HUDEP-2 (cell line): ENCODE measurements around the gene ST3GAL3.

Experiments
- DNase-seq, 76 experiments: peaks; one replicate each; lab custom pipeline; 2025; ENCODE audit not compliant: unreplicated experiment in 76 of 76; lab: John Stamatoyannopoulos, UW

ST3GAL3 gene

DNA sequence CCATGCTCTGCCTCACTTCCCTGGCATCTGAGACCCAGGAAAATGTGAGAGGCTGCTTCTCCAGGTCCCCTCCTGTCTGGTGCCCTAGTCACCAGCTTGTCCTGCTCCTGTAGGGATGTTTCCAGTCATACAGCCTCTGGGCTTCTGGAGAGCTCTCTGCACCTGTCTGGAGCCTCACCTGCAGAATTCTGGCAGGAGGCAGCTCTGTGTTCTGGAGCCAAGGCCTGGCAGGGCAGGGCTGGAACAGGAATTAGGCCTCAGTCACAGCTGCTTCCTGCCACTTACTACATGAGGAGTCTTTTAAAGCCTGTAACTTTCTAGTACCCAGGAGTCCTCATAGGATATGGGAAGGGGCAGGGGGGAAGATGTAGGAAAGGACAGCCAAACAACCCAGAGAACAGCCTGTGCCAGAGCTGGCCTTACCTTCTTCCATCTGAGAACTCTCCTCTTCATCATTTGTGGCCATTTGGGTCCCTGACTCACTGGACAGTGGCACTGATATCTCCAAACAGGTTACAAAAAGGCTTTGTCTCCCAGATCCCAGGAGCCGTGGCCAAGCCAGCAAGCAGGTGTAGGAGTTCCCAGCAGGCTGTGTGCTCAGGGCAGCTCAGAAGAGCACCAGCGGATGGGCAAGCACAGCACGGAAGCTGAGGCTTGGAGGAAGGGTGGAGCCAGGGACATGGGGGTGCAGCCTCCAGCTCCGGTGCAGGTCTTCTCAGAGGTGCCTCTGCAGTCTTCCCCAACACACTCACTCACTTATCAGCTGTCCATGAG, 194.9 kb downstream of the ST3GAL3 start:
- DNase-seq = no peak

DNA sequence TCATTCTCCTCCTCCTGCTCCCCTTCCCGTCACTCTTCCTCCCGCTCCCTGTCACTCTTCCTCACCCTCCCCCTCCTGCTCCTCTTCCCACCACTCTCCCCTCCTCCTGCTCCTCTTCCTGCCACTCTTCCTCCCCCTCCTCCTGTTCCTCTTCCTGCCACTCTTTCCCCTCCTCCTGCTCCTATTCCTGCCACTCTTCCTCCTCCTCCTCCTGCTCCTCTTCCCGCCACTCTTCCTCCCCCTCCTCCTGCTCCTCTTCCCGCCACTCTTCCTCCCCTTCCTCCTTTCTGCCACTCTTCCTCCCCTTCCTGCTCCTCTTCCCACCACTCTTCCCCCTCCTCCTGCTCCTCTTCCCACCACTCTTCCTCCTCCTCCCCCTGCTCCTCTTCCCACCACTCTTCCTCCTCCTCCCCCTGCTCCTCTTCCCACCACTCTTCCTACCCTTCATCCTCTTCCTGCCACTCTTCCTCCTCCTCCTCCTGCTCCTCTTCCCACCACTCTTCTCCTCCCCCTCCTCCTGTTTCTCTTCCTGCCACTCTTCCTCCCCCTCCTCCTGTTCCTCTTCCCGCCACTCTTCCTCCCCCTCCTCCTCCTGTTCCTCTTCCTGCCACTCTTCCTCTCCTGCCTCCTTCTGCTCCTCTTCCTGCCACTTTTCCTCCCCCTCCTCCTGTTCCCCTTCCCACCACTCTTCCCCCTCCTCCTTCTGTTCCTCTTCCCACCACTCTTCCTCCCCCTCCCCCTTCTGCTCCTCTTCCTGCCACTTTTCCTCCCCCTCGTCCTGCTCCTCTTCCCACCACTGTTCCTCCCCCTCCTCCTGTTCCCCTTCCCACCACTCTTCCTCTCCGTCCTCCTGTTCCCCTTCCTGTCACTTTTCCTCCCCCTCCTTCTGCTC, 197.6 kb downstream of the ST3GAL3 start:
- no peak for DNase-seq

GRCh38 chr1:43908226-43908625, 200.9 kb downstream of the ST3GAL3 start:
- DNase-seq = no peak

DNA sequence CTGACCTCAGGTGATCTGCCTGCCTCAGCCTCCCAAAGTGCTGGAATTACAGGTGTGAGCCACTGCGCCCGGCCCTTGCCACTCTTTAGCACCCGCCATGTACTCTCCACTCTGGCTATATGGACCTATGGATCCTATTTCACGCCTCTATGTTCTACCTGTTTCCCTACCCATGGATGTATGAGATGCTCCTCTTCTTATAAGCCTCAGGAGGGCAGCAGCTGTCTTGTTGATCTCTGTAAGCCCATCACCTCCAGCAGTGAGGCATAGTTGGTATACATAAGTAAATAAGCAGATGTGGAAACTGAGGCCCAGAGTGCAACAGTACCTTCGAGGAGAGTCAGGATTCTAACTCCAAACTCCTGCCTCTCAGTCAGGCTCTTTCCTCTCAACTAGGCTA, 201.5 kb downstream of the ST3GAL3 start:
- DNase-seq = no peak

- DNase-seq = peak in 2 of 76 experiments; percentile 16 to 22
Measured at GRCh38 chr1:43910343-43910742, 203.0 kb downstream of the ST3GAL3 start.

DNA sequence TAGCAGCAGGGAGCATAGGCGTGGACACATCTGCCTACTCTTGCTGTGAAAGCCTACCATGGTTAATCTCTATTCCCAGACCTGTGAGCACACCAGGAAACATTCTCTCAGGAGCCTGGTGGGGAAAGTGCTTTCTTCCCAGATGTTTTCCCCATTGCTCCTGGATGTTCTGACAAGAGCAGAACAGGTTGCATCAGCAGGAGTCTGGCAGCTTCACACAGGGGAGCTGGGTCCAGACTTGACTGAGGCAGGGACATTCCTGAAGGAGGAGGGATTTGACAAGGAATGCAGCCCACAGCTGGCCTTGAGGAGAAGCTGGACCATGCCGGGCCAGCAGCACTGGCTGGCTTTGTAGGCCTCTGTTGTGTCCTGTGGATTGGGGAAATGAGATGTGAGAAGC, 205.3 kb downstream of the ST3GAL3 start:
- no peak for DNase-seq

- no peak for DNase-seq
Measured at GRCh38 chr1:43913051-43913501, 205.7 kb downstream of the ST3GAL3 start.

DNA sequence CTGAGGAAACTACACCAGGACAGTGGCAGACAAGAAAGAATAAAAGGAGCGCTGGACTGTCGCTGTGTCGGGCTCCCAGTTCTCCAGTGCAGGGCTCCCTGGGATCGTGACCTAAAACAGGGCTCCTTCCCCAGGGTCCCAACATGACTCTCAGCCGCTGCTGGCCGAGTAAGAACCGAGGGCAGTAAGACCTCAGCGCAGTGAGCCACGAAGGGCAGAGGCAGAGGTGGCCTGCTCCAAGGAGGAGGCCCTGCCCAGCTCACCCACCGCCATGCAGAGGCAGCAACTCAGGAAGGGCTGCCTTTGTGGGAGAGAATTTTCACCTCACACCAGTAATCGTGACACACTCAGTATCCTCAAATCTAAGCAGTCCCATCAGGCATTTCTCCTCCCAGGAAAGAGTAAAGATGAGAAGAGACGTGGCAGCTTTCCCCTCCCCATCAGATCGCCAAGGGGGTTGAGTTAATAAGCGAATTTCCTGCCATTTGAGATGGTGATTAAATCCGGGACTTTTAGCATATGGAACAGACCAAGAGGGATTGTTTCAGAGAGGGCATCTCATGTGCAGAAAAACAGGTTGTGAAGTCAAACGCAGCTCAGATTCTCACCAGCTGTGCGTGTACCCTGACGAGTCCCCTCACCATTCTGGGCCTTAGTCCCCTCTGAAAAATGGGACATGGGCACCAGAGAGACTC, 206.5 kb downstream of the ST3GAL3 start:
- no peak for DNase-seq

- DNase-seq = peak in 1 of 76 experiments; percentile 8
Measured at GRCh38 chr1:43914576-43915525, 207.5 kb downstream of the ST3GAL3 start.

- no peak for DNase-seq
Measured at GRCh38 chr1:43919906-43920305, 212.6 kb downstream of the ST3GAL3 start.

- DNase-seq = no peak
Measured at GRCh38 chr1:43921022-43921421, 213.7 kb downstream of the ST3GAL3 start.

DNA sequence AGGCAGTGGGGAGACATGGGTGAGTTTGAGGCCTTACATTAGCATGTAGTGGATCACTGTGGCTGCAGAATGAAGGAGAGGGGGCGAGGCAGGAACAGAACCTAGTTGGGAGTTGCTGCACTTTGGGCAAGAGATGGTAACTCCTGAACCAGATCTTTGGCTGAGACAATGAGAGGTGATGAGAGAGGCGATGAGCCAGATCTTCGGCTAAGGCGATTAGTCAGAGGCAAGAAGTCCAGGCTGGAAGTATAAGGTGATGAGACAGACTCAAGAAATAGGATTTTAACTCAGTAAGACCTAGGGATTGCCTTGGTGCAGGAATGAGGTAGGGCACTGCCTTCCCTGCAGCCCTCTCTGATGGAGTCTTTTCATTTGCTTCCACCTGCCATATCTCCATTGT, 217.2 kb downstream of the ST3GAL3 start:
- DNase-seq = no peak

GRCh38 chr1:43925846-43926245, 218.5 kb downstream of the ST3GAL3 start:
- DNase-seq = no peak

- DNase-seq = peak in 5 of 76 experiments; percentile 4 to 12 (median 9)
Measured at GRCh38 chr1:43930168-43930948, 223.0 kb downstream of the ST3GAL3 start.

DNA sequence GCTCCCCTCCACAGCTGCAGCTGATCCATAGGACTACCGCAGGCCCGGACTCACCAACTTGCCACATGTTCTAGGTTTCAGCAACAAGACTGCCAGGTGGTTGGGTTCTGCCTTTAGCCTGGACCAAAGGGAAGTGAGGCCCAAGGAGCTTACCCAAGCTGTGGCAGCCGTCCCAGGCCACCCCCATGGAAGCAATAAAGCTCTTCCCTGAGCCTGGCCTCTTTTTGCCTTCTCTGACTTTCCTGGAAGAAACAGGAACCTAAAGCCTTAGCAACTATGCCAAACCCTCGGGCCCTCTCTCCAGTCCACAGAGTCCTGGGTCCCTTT, 223.6 kb downstream of the ST3GAL3 start:
- DNase-seq = no peak

DNA sequence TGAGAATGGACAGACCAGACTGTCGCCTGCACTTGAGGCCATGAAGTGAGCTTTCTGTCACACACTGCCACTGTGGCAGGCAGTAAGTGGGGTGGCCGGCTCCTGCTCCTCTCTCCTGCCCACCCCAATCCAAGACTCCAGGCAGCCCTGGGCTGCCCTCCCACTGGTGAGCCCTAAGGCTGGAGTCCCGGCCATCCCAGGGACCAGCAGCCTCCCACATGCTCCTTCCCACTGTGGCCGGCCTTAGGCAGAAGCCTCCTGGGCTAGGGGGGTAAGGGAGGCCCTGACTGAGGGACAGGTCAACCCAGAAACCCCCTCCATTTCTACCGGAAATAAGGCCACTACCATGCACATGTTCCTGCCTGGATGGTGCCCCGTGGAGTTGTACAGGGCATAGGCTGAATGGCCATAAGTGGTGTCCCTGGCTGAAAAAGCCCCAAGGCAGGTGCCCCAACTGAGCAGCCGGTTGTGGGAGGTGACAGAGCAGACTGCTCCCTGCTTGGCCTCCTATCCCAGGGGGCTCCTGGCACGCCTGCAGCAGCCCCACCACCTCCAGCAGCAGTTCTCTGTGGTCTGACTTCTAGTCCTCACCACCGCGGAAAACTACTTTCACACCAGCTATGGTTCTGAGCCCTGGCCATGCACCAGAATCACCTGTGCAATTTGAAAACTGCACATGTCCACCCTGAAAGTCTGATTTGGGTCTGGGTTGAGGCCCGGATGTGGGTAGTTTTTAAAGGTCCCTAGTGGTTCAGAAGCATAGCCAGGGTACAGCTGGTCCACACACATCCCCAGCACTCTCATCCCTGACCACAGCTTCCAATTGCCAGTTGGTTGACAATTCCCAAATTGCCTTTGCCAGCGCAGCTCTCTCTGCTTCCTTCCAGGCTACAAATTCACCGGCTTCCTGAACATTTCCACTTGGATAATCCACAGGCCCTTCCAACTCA, 224.7 kb downstream of the ST3GAL3 start:
- no peak for DNase-seq

GRCh38 chr1:43932786-43933385, 225.6 kb downstream of the ST3GAL3 start:
- DNase-seq = no peak
